Endodermal cell (in vitro differentiated cells): ENCODE data around the gene PDGFA. TPM values are rescaled to one million over a fixed set of nuclear protein-coding genes. Genes with fewer than 3 reads are reported as not detected.

Experiments used
- DNase-seq: peaks from one replicate; pipeline ENCODE4 v3.0.0-alpha.2; 2017
- H3K27ac ChIP-seq: 2 replicates; pipeline ENCODE4 v1.5.1; 2013; ENCODE audit warnings: mild to moderate bottlenecking, low read depth, low read length, moderate library complexity
- H3K27me3 ChIP-seq: 2 replicates; pipeline ENCODE4 v1.6.1; 2013; ENCODE audit warnings: mild to moderate bottlenecking, low read length, moderate library complexity; ENCODE audit not compliant: insufficient read depth, control insufficient read depth, poor library complexity, severe bottlenecking
- H3K36me3 ChIP-seq: 2 replicates; pipeline ENCODE4 v1.7.0; 2013; ENCODE audit warnings: mild to moderate bottlenecking, low read length, moderate library complexity; ENCODE audit not compliant: control insufficient read depth, insufficient read depth
- H3K4me1 ChIP-seq: one replicate; pipeline ENCODE4 v1.7.0; 2013; ENCODE audit warnings: low read length; ENCODE audit not compliant: control insufficient read depth, insufficient read depth
- H3K4me3 ChIP-seq: 2 replicates; pipeline ENCODE4 v1.5.1; 2013; ENCODE audit warnings: mild to moderate bottlenecking, low read length, moderate library complexity
- H3K9ac ChIP-seq: 2 replicates; pipeline ENCODE4 v1.6.1; 2013; ENCODE audit warnings: mild to moderate bottlenecking, low read length, moderate library complexity; ENCODE audit not compliant: poor library complexity, severe bottlenecking; ENCODE audit errors: extremely low read depth
- H3K9me3 ChIP-seq: 2 replicates; pipeline ENCODE4 v1.6.1; 2013; ENCODE audit warnings: mild to moderate bottlenecking, low read length, moderate library complexity; ENCODE audit not compliant: control insufficient read depth
- H3K27ac Mint-ChIP-seq: 2 replicates; pipeline ENCODE4 v1.8.0; 2020; ENCODE audit warnings: mixed read lengths
- H3K27me3 Mint-ChIP-seq: 2 replicates; pipeline ENCODE4 v1.8.0; 2021; ENCODE audit warnings: mild to moderate bottlenecking, mixed read lengths; ENCODE audit not compliant: insufficient read depth
- H3K36me3 Mint-ChIP-seq: 2 replicates; pipeline ENCODE4 v1.8.0; 2020; ENCODE audit warnings: low read depth, mixed read lengths
- H3K4me1 Mint-ChIP-seq: 2 replicates; pipeline ENCODE4 v1.8.0; 2020; ENCODE audit warnings: mixed read lengths
- H3K4me3 Mint-ChIP-seq: 2 replicates; pipeline ENCODE4 v1.8.0; 2020; ENCODE audit warnings: mild to moderate bottlenecking, moderate library complexity, mixed read lengths
- H3K9me3 Mint-ChIP-seq: 2 replicates; pipeline ENCODE4 v1.8.0; 2020; ENCODE audit warnings: mild to moderate bottlenecking, mixed read lengths
- WGBS, 2 experiments: methylation state at CpG; one replicate each; pipeline versions ENCODE4 v1.1.5 to v1.1.7; 2013; ENCODE audit warnings: missing lambda C conversion rate in 2 of 2, mixed read lengths in 1 of 2; ENCODE audit not compliant: insufficient coverage in 1 of 2, insufficient read length in 1 of 2; 5-methylcytosine and 5-hydroxymethylcytosine counted together
- total RNA-seq, 2 donors: library from RNA; stranded (reverse); fragmentation: NEBNext Ultra II Directional in 1 of 2; extraction: Animal tissue kit (Norgen Biotek cat#: 25700) in 1 of 2; gene quantifications; 2 replicates in 1 of 2; 3 replicates in 1 of 2; pipeline ENCODE4 v1.2.1, GENCODE V29; 2021
- TF ChIP-seq, protein P1 (sequence below): fragments of 200-600 bp; sonication (generic); conservative IDR thresholded peaks from 2 replicates; pipeline ENCODE4 v1.5.0; 2021; ENCODE audit warnings: antibody characterized with exemption, mild to moderate bottlenecking

The PDGFA gene
- total RNA-seq, 2 donors from 2014 or later = 11.9 to 24.1 TPM

DNA sequence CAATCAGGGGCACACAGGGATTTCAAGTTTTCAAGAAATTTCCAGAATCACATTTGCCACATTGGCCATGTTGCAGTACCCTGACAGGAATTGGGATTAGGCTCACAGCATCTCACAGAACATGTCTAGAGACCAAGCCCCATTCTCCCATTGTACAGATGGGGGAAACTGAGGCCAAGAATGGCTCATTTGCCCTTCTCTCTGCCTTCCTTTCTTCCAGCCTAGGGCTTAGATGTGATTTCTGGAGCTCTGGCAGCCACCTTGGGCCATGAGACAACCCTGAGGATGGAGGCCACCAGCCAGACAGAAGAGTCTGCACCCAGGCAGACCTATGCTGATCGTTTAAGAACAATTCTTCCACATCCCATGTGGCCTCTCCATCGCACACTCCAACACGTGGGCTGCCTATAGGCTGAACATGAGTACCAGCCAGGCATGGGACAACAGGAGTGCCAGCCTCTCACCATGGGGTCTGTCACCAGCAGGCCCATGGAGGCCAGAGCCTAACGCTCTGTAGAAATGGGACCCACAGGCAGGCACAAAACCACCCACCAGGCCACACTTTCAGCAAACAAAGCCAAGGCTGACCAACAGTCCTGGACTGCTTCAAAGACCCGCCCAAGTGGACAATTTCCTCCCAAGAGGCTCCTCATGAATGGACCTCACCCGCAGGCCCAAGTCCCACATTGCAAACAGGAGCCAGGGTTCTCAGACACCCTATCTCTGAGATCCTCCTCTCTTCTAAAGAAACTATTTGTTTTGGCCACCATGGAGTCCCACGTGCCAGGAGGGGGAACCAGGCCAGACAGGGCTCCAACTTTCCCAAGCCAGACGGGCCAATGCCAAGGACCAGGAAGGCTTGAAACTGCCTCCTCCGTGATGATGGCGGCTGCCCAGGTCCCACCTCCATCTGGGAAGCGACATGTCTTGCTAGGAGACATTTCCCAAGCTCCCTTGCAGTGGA, 20.7 kb downstream of the PDGFA start:
- Histone ChIP-seq H3K4me3 (no peak overlapping the region), H3K9me3 (no peaks in the 10 kb centered on the region), H3K4me1 (peaks cover 6% of the 10 kb centered on the region), H3K27ac (no peak overlapping the region), H3K36me3 (no peaks in the 10 kb centered on the region), H3K9ac (no peak overlapping the region), H3K27me3 (no peaks in the 10 kb centered on the region)
- WGBS, 2 experiments = 95% methylated on average over 8 to 11 of the region's 11 CpGs
- no peak overlapping the region for H3K4me3 Mint-ChIP-seq
- H3K27me3 Mint-ChIP-seq = no peaks in the 10 kb centered on the region
- H3K27ac Mint-ChIP-seq = no peak overlapping the region
- no peak for DNase-seq
- TF ChIP-seq, protein P1, sequence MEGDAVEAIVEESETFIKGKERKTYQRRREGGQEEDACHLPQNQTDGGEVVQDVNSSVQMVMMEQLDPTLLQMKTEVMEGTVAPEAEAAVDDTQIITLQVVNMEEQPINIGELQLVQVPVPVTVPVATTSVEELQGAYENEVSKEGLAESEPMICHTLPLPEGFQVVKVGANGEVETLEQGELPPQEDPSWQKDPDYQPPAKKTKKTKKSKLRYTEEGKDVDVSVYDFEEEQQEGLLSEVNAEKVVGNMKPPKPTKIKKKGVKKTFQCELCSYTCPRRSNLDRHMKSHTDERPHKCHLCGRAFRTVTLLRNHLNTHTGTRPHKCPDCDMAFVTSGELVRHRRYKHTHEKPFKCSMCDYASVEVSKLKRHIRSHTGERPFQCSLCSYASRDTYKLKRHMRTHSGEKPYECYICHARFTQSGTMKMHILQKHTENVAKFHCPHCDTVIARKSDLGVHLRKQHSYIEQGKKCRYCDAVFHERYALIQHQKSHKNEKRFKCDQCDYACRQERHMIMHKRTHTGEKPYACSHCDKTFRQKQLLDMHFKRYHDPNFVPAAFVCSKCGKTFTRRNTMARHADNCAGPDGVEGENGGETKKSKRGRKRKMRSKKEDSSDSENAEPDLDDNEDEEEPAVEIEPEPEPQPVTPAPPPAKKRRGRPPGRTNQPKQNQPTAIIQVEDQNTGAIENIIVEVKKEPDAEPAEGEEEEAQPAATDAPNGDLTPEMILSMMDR = no peak
- H3K36me3 Mint-ChIP-seq = peaks cover 46% of the 10 kb centered on the region
- peaks cover 15% of the 10 kb centered on the region for H3K4me1 Mint-ChIP-seq
- no peaks in the 10 kb centered on the region for H3K9me3 Mint-ChIP-seq

DNA sequence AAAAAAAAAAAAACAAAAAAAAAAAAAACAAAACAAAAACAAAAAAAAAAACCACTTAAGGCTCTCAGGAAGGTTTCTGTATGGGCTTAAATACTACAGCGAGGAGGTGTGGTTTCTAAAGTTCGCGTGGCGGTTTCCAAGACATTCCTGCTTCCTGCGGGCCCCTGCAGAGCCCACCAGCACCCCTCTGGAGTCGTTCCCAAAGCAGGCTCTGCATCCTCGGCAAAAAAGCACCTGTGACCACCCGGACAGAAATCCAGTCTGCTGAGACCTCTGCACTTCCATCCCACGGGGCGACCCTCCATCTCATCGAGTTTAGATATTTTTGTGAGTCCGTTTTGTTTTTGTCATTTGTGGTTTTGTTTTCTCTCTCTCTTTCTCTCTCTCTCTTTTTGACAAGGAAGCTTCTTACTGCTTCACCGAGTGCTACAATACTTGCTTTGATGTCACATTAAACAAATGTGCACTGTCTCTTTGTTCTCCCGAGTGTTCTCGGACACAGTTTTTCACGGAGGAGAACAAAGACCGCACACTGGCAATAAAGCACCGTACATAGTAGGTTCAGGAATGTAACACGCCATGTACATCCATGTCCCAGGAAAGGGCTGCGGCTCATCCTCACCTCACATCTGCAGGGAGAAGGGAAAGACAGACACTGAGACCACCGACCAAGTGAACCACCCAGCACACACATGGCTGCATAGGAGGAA, 21.5 kb downstream of the PDGFA start:
- Mint-ChIP-seq H3K27me3 (no peaks in the 10 kb centered on the region), H3K9me3 (no peaks in the 10 kb centered on the region), H3K4me1 (peaks cover 8% of the 10 kb centered on the region), H3K4me3 (no peak overlapping the region), H3K36me3 (peaks cover 44% of the 10 kb centered on the region), H3K27ac (no peak overlapping the region)
- Histone ChIP-seq H3K4me1 (peaks cover under 1% of the 10 kb centered on the region), H3K36me3 (no peaks in the 10 kb centered on the region), H3K27ac (no peak overlapping the region), H3K9ac (no peak overlapping the region), H3K27me3 (no peaks in the 10 kb centered on the region), H3K4me3 (no peak overlapping the region), H3K9me3 (no peaks in the 10 kb centered on the region)
- WGBS, 2 experiments = 79 to 88% methylated on average over 19 to 21 of the region's 21 CpGs
- DNase-seq = no peak
- TF ChIP-seq, protein P1 = no peak

- peaks cover 2% of the 10 kb centered on the region for H3K4me1 ChIP-seq
- 94 to 95% methylated on average over 13 of the region's 13 CpGs for WGBS, 2 experiments
- H3K9me3 ChIP-seq = no peaks in the 10 kb centered on the region
- H3K36me3 ChIP-seq = no peaks in the 10 kb centered on the region
- no peak overlapping the region for H3K27ac ChIP-seq
- H3K27me3 ChIP-seq = no peaks in the 10 kb centered on the region
- H3K9me3 Mint-ChIP-seq = no peaks in the 10 kb centered on the region
- TF ChIP-seq, protein P1 = no peak
- H3K4me3 ChIP-seq = no peak overlapping the region
- H3K27me3 Mint-ChIP-seq = no peaks in the 10 kb centered on the region
- peaks cover 44% of the 10 kb centered on the region for H3K36me3 Mint-ChIP-seq
- peaks cover 3% of the 10 kb centered on the region for H3K4me1 Mint-ChIP-seq
- H3K27ac Mint-ChIP-seq = no peak overlapping the region
- DNase-seq = no peak
- H3K9ac ChIP-seq = no peak overlapping the region
- H3K4me3 Mint-ChIP-seq = no peak overlapping the region
Measured at GRCh38 chr7:497346-497745, 22.3 kb downstream of the PDGFA start.
